Measurements from ENCODE around the gene SMARCD1. TPM values are rescaled to one million over a fixed set of nuclear protein-coding genes. Genes with fewer than 3 reads are reported as not detected.

Gene SMARCD1
- total RNA-seq, 1 experiment from 2014 or later, result 152 TPM

DNA sequence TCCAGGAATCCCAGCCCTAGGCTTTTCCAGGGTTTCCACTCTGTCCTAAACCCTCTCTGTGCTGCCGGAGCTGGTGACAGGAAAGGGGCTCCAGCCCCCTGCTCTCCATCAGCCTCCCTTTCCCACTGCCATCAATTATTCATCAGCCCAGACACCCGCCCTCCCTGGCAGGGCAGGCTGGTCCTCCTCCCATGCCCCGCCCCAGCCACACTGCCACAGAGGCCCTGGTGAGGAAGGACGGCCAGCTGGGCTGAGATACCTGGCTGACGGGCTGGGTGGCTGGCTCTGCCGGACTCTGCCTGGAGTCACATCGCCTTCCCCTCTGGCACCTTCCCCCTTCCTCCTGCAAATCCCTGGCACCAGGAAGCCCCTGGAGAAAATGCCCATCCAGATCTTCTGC, 11.9 kb upstream of the SMARCD1 start:
- POLR2A ChIA-PET (ENCODE audit: low non-redundant PET), result no interaction called here
- BruUV-seq (replicated peaks), result no TSS peak
- TF ChIP-seq EZH2 (IDR thresholded peaks at IDR 0.05; ENCODE audit: borderline replicate concordance, low read depth, low read length, poor library complexity, severe bottlenecking), result no peak
- TF ChIP-seq, protein P1, sequence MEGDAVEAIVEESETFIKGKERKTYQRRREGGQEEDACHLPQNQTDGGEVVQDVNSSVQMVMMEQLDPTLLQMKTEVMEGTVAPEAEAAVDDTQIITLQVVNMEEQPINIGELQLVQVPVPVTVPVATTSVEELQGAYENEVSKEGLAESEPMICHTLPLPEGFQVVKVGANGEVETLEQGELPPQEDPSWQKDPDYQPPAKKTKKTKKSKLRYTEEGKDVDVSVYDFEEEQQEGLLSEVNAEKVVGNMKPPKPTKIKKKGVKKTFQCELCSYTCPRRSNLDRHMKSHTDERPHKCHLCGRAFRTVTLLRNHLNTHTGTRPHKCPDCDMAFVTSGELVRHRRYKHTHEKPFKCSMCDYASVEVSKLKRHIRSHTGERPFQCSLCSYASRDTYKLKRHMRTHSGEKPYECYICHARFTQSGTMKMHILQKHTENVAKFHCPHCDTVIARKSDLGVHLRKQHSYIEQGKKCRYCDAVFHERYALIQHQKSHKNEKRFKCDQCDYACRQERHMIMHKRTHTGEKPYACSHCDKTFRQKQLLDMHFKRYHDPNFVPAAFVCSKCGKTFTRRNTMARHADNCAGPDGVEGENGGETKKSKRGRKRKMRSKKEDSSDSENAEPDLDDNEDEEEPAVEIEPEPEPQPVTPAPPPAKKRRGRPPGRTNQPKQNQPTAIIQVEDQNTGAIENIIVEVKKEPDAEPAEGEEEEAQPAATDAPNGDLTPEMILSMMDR (conservative IDR thresholded peaks at IDR 0.05; ENCODE audit: low read depth, low read length), result no peak
- CTCF ChIA-PET, result no interaction called here
- no peaks in the 10 kb centered on the region for H3K27me3 ChIP-seq (replicated peaks; ENCODE audit: insufficient read depth, low read depth, low read length, poor library complexity)
- H3K4me3 ChIP-seq (ENCODE audit: low read depth, low read length, poor library complexity, severe bottlenecking), result no peak overlapping the region
- H3K9me3 ChIP-seq (ENCODE audit: low read depth, low read length, poor library complexity, severe bottlenecking), result no peaks in the 10 kb centered on the region
- no peaks in the 10 kb centered on the region for H3K4me1 ChIP-seq (ENCODE audit: insufficient read depth, low read length, poor library complexity, severe bottlenecking)
- DNase-seq (ENCODE audit: low spot score), result no peak
- intact Hi-C loops (cut with micrococcal nuclease; ENCODE audit: unreplicated experiment), result loop anchor here (5.0 kb wide), 1 partner anchor 296 kb away; no protein-coding TSS in a partner anchor
- H3K36me3 ChIP-seq (ENCODE audit: insufficient read depth, low read length, poor library complexity, severe bottlenecking), result no peaks in the 10 kb centered on the region
- H3K27ac ChIP-seq (ENCODE audit: low read depth, low read length, poor library complexity, severe bottlenecking), result no peak overlapping the region

DNA sequence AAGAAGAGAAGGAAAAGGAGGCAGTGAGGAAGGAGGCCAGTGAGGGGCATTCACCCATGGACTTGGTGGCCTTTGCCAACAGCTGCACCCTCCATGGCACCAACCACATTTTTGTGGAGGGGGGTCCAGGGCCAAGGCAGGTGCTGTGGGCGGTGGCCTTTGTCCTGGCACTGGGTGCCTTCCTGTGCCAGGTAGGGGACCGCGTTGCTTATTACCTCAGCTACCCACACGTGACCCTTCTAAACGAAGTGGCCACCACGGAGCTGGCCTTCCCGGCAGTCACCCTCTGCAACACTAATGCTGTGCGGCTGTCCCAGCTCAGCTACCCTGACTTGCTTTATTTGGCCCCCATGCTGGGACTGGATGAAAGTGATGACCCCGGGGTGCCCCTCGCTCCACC, 11.4 kb upstream of the SMARCD1 start:
- H3K36me3 ChIP-seq (ENCODE audit: insufficient read depth, low read length, poor library complexity, severe bottlenecking), result no peaks in the 10 kb centered on the region
- intact Hi-C loops (cut with micrococcal nuclease; ENCODE audit: unreplicated experiment), result loop anchor here (5.0 kb wide), 1 partner anchor 296 kb away; no protein-coding TSS in a partner anchor
- H3K9me3 ChIP-seq (ENCODE audit: low read depth, low read length, poor library complexity, severe bottlenecking), result no peaks in the 10 kb centered on the region
- no peaks in the 10 kb centered on the region for H3K27me3 ChIP-seq (replicated peaks; ENCODE audit: insufficient read depth, low read depth, low read length, poor library complexity)
- no peaks in the 10 kb centered on the region for H3K4me1 ChIP-seq (ENCODE audit: insufficient read depth, low read length, poor library complexity, severe bottlenecking)
- no TSS peak for BruUV-seq (replicated peaks)
- no peak overlapping the region for H3K27ac ChIP-seq (ENCODE audit: low read depth, low read length, poor library complexity, severe bottlenecking)
- no peak overlapping the region for H3K4me3 ChIP-seq (ENCODE audit: low read depth, low read length, poor library complexity, severe bottlenecking)
- no peak for DNase-seq (ENCODE audit: low spot score)
- TF ChIP-seq EZH2 (IDR thresholded peaks at IDR 0.05; ENCODE audit: borderline replicate concordance, low read depth, low read length, poor library complexity, severe bottlenecking), result no peak
- TF ChIP-seq, protein P1 (conservative IDR thresholded peaks at IDR 0.05; ENCODE audit: low read depth, low read length), result no peak
- CTCF ChIA-PET, result no interaction called here
- POLR2A ChIA-PET (ENCODE audit: low non-redundant PET), result no interaction called here

DNA sequence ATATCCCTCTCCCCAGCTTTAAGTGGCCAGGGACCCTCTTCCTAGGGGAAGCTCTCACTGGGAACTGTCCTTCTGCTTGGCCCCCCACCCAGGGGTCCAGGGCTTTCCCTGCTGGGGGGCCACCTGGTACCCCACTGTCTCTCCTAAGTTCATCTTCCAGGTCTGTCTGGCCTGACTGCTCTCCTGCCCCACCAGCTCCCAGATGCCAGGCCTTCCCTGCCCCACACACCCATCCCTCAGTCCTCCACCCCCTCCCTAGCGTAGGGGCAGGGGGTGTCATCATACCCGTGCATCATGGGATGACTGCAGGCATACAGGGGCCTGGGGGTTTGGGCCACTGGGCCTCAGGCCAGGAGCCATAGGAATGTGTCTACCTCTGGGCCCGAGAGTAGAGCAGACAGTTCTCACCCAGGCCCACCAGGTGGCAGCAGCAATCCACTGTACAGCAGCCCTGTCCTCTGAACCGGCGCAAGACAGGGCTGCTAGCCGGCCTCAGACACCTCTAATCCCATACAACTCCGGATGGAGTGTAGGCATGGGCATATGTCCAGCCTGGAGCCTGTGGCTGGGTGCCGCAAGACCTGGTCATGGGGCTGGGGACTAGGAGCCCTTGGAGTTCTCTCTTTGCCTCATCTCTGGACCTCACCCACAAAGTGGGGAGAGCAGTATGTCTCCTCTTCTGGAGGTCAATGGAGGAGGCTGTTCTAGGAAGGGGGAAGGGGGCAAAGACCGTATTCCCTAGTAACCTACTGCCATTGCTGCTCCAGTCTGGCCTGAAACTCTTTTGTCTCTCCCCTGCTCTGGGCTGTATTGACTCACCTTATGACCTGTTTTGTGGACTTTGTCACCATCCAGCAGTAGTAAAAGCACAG, 10.0 kb upstream of the SMARCD1 start:
- Histone ChIP-seq H3K9me3 (ENCODE audit: low read depth, low read length, poor library complexity, severe bottlenecking) (no peaks in the 10 kb centered on the region), H3K27me3 (replicated peaks; ENCODE audit: insufficient read depth, low read depth, low read length, poor library complexity) (no peaks in the 10 kb centered on the region), H3K4me1 (ENCODE audit: insufficient read depth, low read length, poor library complexity, severe bottlenecking) (no peaks in the 10 kb centered on the region), H3K36me3 (ENCODE audit: insufficient read depth, low read length, poor library complexity, severe bottlenecking) (no peaks in the 10 kb centered on the region), H3K4me3 (ENCODE audit: low read depth, low read length, poor library complexity, severe bottlenecking) (no peak overlapping the region), H3K27ac (ENCODE audit: low read depth, low read length, poor library complexity, severe bottlenecking) (no peak overlapping the region)
- ChIA-PET POLR2A (ENCODE audit: low non-redundant PET) (interaction anchor here (0.5 kb wide), 1 partner anchor 190 kb away, joined by 6 read pairs; no protein-coding TSS in a partner anchor), CTCF (interaction anchor here (0.6 to 0.8 kb wide), 2 partner anchors 10 to 102 kb away, joined by 3 to 8 read pairs; partner anchors contain the start of gene SMARCD1)
- intact Hi-C loops (cut with micrococcal nuclease; ENCODE audit: unreplicated experiment), result loop anchor here (1.0 to 5.0 kb wide), 2 partner anchors 239 to 298 kb away; no protein-coding TSS in a partner anchor
- BruUV-seq (replicated peaks), result no TSS peak
- DNase-seq (ENCODE audit: low spot score), result peak; percentile 72
- TF ChIP-seq, protein P1 (conservative IDR thresholded peaks at IDR 0.05; ENCODE audit: low read depth, low read length), result peak; percentile 96
- no peak for TF ChIP-seq EZH2 (IDR thresholded peaks at IDR 0.05; ENCODE audit: borderline replicate concordance, low read depth, low read length, poor library complexity, severe bottlenecking)

All from A673 (cell line).